Loucy (cell line): ENCODE data around the gene FREM1.

Experiments used
- EZH2phosphoT487 ChIP-seq: fragments of 200-600 bp; IDR thresholded peaks from 2 replicates; pipeline ENCODE4 v1.6.1; 2018; ENCODE audit warnings: antibody characterized with exemption, mild to moderate bottlenecking, moderate library complexity, borderline replicate concordance
- TF ChIP-seq, protein P1 (sequence below): fragments of 200-600 bp; sonication (generic); conservative IDR thresholded peaks from 2 replicates; pipeline ENCODE4 v1.5.1; 2014; ENCODE audit warnings: mild to moderate bottlenecking, antibody characterized with exemption, low read length

DNA sequence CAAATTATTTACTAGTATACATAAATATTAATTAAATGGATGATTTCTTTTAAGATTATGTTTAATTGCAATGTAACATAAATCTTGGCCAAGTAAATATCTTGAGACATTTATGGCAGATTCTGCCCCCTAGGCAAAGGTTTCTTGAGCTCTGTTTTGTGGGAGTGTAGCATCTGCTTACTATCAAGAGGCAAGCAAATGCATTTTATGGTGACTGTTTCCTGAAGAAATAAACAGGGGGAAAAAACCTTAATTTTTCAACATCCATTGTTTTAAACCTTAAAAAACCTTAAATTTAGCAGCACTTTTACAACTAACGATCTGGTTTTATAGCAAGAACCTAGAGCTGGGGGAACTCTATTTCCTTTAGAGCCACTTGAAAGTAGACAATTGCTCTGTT lies 25.7 kb upstream of the FREM1 start:
- TF ChIP-seq, protein P1, sequence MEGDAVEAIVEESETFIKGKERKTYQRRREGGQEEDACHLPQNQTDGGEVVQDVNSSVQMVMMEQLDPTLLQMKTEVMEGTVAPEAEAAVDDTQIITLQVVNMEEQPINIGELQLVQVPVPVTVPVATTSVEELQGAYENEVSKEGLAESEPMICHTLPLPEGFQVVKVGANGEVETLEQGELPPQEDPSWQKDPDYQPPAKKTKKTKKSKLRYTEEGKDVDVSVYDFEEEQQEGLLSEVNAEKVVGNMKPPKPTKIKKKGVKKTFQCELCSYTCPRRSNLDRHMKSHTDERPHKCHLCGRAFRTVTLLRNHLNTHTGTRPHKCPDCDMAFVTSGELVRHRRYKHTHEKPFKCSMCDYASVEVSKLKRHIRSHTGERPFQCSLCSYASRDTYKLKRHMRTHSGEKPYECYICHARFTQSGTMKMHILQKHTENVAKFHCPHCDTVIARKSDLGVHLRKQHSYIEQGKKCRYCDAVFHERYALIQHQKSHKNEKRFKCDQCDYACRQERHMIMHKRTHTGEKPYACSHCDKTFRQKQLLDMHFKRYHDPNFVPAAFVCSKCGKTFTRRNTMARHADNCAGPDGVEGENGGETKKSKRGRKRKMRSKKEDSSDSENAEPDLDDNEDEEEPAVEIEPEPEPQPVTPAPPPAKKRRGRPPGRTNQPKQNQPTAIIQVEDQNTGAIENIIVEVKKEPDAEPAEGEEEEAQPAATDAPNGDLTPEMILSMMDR, result no peak
- TF ChIP-seq EZH2phosphoT487, result no peak
